Measurements from ENCODE around the gene COIL. TPM values are rescaled to one million over a fixed set of nuclear protein-coding genes. Genes with fewer than 3 reads are reported as not detected.

The COIL gene
- total RNA-seq, 2 experiments from 2014 or later: 19.4 to 20.3 TPM

DNA sequence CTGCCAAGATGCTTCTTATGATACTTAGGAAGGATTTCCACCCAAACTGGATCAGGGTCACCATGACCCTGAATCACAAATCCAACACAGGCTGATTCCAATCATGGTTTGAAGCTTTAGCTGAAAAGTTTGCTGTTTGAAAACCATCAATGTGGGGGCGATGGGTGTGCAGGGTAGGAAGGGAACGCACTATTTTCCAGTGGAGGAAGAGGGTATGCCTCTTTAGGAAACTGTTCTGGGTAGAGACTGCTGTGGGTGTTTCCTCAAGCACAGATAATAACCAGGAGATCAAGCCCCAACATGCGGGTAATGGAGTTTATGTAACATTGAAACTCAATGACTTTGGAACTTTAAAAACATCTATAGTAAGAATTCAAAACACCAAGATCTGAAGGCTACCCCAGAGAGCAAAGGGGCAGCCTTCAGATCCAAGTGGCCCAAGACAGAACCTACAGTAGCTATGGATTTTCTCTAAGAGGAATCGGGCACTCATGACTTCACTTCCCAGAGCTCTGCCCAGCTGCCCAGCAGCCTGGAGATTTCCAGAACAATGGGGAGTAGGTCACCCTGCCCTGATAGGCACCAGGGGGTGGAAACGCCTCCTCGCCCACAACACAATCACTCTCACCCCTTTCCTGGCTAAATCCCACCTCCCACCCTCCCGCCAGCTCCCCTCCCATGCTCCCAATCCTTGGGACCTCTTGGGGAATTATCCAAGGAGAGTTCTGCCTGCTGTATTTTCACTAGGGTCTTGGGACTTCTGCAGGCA, 69.8 kb downstream of the COIL start:
- CTCF ChIA-PET: no interaction called here
- intact Hi-C loops (cut with DNase I, micrococcal nuclease): loop anchor here in 1 of 2 experiments (1.0 kb wide), 1 partner anchor 49 kb away; no protein-coding TSS in a partner anchor
- H3K27me3 ChIP-seq (ENCODE audit: control insufficient read depth in 1 of 2, insufficient read depth in 2 of 2, low read length in 2 of 2): no peaks in the 10 kb centered on the region
- Mint-ChIP-seq H3K4me3 (no peak overlapping the region), H3K27ac (no peak overlapping the region), H3K9me3 (peaks cover 3% of the 10 kb centered on the region), H3K36me3 (ENCODE audit: low read depth) (peaks cover 100% of the 10 kb centered on the region), H3K4me1 (ENCODE audit: low read depth) (no peaks in the 10 kb centered on the region), H3K27me3 (no peaks in the 10 kb centered on the region)
- no peak overlapping the region for H3K4me3 ChIP-seq (ENCODE audit: low read length)
- H3K27ac ChIP-seq (ENCODE audit: low read depth in 1 of 2, low read length in 2 of 2): no peak overlapping the region
- no peaks in the 10 kb centered on the region for H3K4me1 ChIP-seq (ENCODE audit: insufficient read depth, low read length)
- H3K9me3 ChIP-seq (ENCODE audit: control insufficient read depth in 1 of 2, insufficient read depth in 1 of 2, low read length in 2 of 2): peaks cover 13 to 14% of the 10 kb centered on the region in 2 experiments
- peaks cover 84% of the 10 kb centered on the region for H3K36me3 ChIP-seq (ENCODE audit: insufficient read depth, low read length)
- TF ChIP-seq, protein P1, sequence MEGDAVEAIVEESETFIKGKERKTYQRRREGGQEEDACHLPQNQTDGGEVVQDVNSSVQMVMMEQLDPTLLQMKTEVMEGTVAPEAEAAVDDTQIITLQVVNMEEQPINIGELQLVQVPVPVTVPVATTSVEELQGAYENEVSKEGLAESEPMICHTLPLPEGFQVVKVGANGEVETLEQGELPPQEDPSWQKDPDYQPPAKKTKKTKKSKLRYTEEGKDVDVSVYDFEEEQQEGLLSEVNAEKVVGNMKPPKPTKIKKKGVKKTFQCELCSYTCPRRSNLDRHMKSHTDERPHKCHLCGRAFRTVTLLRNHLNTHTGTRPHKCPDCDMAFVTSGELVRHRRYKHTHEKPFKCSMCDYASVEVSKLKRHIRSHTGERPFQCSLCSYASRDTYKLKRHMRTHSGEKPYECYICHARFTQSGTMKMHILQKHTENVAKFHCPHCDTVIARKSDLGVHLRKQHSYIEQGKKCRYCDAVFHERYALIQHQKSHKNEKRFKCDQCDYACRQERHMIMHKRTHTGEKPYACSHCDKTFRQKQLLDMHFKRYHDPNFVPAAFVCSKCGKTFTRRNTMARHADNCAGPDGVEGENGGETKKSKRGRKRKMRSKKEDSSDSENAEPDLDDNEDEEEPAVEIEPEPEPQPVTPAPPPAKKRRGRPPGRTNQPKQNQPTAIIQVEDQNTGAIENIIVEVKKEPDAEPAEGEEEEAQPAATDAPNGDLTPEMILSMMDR (IDR thresholded peaks at IDR 0.05): no peak
- ATAC-seq (ENCODE audit: poor library complexity) (no peak), DNase-seq (no peak)
- POLR2A ChIA-PET: interaction anchor here (0.5 to 1.0 kb wide), 2 partner anchors 23 to 70 kb away, joined by 3 read pairs; partner anchors contain the start of gene TRIM25

DNA sequence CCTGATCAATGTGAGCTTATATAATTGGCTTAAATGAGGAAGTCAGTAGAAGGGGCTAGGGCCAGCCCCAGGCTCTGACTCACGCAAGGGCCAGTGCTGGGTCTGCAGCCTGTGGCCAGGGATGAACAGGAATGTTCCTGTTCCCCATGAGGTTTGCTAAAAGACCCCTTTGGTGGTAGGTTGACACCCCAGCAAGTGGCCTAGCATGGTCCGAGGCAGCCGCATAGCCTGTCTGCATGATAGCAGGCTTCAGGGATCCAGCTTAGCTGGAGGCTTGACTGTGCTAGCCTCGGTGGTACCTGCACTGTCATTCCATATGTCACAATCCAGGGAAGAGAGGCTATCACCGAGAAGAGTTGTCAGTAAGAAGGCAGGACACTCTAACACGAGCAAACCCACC, 70.5 kb downstream of the COIL start:
- Histone ChIP-seq H3K27ac (ENCODE audit: low read depth in 1 of 2, low read length in 2 of 2) (no peak overlapping the region), H3K9me3 (ENCODE audit: control insufficient read depth in 1 of 2, insufficient read depth in 1 of 2, low read length in 2 of 2) (peaks cover 13 to 14% of the 10 kb centered on the region in 2 experiments), H3K27me3 (ENCODE audit: control insufficient read depth in 1 of 2, insufficient read depth in 2 of 2, low read length in 2 of 2) (no peaks in the 10 kb centered on the region), H3K4me1 (ENCODE audit: insufficient read depth, low read length) (no peaks in the 10 kb centered on the region), H3K36me3 (ENCODE audit: insufficient read depth, low read length) (peaks cover 78% of the 10 kb centered on the region), H3K4me3 (ENCODE audit: low read length) (no peak overlapping the region)
- Mint-ChIP-seq H3K4me1 (ENCODE audit: low read depth) (no peaks in the 10 kb centered on the region), H3K36me3 (ENCODE audit: low read depth) (peaks cover 95% of the 10 kb centered on the region), H3K27ac (no peak overlapping the region), H3K4me3 (no peak overlapping the region), H3K9me3 (peaks cover 3% of the 10 kb centered on the region), H3K27me3 (no peaks in the 10 kb centered on the region)
- POLR2A ChIA-PET: no interaction called here
- DNase-seq (no peak), ATAC-seq (ENCODE audit: poor library complexity) (no peak)
- TF ChIP-seq, protein P1 (IDR thresholded peaks at IDR 0.05): no peak
- CTCF ChIA-PET: interaction anchor here (0.9 kb wide), 1 partner anchor 49 kb away, joined by 3 read pairs; no protein-coding TSS in a partner anchor
- intact Hi-C loops (cut with DNase I, micrococcal nuclease): no loop called here

Other genes starting within 250 kb of the COIL start
- gene C17orf67, start 127.1 kb downstream of the COIL start, total RNA-seq: 1 to 10 TPM; 4.3 to 4.8 TPM
- gene DGKE, start 126.9 kb downstream of the COIL start, total RNA-seq: 10 to 100 TPM; 20.0 to 22.3 TPM
- 10 to 100 TPM; 31.7 to 33.2 TPM for gene TRIM25, start 47.0 kb downstream of the COIL start, total RNA-seq
- gene SCPEP1, start 17.1 kb upstream of the COIL start, total RNA-seq: 10 to 100 TPM; 22.1 to 25.5 TPM
- gene AKAP1, start 124.2 kb upstream of the COIL start, total RNA-seq: 10 to 100 TPM; 20.3 to 23.1 TPM

All from CD4-positive, alpha-beta T cell (primary cell).